Measurements from ENCODE around the gene CCDC12. TPM values are rescaled to one million over a fixed set of nuclear protein-coding genes. Genes with fewer than 3 reads are reported as not detected.
A peak's percentile ranks its signal among the peaks of the same experiment; 100 is the strongest.

Gene CCDC12
- total RNA-seq, 4 donors from 2014 or later, result 36.9 to 59.4 (median 50.2) TPM

DNA sequence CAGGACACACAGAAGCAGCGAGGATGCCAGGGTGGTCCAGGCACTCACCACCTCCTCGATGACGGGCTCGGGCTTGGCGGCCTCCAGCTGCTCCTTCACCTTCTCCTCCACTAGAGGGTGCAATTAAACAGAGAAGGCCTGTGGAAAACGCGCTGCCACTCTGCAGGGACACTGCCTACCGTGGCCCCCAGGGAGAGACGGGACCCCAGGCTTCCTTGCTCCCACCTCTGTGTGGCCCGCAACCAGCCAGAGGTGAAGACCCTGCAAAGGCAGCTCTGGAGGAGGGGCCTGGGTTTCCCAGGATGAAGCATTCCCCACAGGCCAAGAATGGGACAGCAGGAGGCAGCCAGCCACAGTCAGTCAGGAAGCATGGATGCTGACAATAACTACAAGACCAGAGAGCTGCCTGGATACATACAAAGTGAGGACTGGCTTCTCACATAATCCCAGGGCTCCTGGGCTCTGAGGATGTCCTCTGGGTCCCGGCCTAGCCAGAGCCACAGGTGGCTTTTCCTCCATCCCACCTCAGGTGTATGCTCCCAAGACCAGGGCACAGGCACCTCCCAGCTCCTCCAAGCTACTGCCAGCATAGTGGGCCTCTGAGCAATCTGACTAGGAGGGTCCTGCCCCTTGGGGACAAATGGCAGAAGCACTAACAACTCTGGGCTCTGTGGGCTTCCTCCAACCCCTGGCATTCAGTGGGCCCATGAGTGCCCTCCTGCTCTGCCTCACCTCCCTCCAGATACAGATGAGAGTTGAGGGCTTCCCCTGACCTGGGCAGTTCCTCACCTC lies 52.8 kb downstream of the CCDC12 start:
- TF ChIP-seq EP300 (IDR thresholded peaks at IDR 0.05) (no peak), POLR2A (IDR thresholded peaks at IDR 0.05) (no peak)
- TF ChIP-seq, protein P1, sequence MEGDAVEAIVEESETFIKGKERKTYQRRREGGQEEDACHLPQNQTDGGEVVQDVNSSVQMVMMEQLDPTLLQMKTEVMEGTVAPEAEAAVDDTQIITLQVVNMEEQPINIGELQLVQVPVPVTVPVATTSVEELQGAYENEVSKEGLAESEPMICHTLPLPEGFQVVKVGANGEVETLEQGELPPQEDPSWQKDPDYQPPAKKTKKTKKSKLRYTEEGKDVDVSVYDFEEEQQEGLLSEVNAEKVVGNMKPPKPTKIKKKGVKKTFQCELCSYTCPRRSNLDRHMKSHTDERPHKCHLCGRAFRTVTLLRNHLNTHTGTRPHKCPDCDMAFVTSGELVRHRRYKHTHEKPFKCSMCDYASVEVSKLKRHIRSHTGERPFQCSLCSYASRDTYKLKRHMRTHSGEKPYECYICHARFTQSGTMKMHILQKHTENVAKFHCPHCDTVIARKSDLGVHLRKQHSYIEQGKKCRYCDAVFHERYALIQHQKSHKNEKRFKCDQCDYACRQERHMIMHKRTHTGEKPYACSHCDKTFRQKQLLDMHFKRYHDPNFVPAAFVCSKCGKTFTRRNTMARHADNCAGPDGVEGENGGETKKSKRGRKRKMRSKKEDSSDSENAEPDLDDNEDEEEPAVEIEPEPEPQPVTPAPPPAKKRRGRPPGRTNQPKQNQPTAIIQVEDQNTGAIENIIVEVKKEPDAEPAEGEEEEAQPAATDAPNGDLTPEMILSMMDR (IDR thresholded peaks at IDR 0.05), result peak; percentile 50 to 76 (median 55)
- Histone ChIP-seq H3K4me3 (no peak overlapping the region), H3K27ac (no peak overlapping the region), H3K27me3 (no peaks in the 10 kb centered on the region), H3K36me3 (peaks cover 0 to 80% (median 17%) of the 10 kb centered on the region in 3 donors), H3K9me3 (no peaks in the 10 kb centered on the region), H3K4me1 (peaks cover 0 to 47% (median 34%) of the 10 kb centered on the region in 4 donors)
- no peak for DNase-seq (ENCODE audit: low spot score in 2 of 2)
- WGBS, 2 donors, result 46 to 57% methylated on average over 5 to 10 of the region's 11 CpGs

DNA sequence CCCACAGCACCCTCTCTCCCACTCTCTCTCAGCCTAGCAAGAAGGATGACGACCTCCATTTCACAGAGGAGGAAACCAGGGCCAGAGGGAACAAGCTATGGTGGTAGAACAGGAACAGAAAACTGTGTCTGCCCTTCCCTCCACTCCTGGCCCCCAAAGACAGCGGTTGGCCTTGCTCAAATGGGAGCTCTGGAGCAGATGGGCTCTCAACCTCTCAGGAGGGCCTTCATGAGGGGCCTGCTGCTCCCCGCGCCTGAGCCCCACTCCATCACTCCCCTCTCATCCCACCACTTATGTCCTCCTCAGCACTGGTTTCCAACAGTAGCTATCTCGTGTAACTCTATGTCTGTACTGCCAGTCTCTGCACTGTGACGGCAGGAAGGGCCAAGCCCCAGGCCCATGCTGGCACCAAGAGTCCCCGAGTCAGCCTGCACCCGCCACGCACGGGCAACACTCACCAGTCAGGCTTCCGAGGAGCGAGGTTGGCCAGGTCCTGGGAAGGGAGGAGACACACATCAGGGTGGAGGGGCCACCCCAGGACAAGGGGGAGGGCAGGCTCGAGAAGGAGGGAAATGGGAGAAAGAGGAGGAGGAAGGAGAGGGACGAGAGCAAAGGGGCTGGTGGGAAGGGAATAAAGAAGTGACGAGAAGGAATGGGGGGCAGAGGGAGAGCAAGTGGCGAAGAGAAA lies 53.5 kb downstream of the CCDC12 start:
- Histone ChIP-seq H3K9me3 (no peaks in the 10 kb centered on the region), H3K4me1 (peaks cover 0 to 40% (median 27%) of the 10 kb centered on the region in 4 donors), H3K27ac (no peak overlapping the region), H3K36me3 (peaks cover 0 to 87% (median 17%) of the 10 kb centered on the region in 3 donors), H3K4me3 (no peak overlapping the region), H3K27me3 (no peaks in the 10 kb centered on the region)
- no peak for TF ChIP-seq EP300 (IDR thresholded peaks at IDR 0.05)
- no peak for TF ChIP-seq POLR2A (IDR thresholded peaks at IDR 0.05)
- TF ChIP-seq, protein P1 (IDR thresholded peaks at IDR 0.05), result no peak
- no peak for DNase-seq (ENCODE audit: low spot score in 2 of 2)
- 88 to 94% methylated on average over 16 of the region's 16 CpGs for WGBS, 2 donors

DNA sequence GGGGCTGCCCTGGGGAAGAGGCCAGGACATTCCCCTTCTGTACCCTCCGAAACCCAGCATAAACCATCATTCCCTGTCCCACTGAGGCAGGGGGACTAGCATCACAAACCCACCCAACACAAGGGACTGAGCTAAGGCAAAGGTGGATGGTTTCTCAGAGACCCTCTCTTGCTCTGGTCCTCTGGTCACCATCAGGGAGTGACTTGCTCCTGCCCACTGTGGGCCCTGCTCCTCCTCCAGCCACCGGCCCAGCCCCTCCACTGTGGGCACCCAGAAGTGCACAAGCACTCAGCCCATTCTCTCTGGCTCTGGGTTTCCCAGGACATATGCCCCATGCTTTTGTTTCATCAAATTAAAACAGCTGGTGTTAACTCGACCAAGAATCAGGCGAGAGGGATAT lies 54.1 kb downstream of the CCDC12 start:
- no peaks in the 10 kb centered on the region for H3K27me3 ChIP-seq
- no peak overlapping the region for H3K4me3 ChIP-seq
- H3K27ac ChIP-seq, result no peak overlapping the region
- TF ChIP-seq EP300 (IDR thresholded peaks at IDR 0.05) (no peak), POLR2A (IDR thresholded peaks at IDR 0.05) (no peak)
- TF ChIP-seq, protein P1 (IDR thresholded peaks at IDR 0.05), result no peak
- WGBS, 2 donors, result 96 to 98% methylated on average over 4 of the region's 4 CpGs
- no peak for DNase-seq (ENCODE audit: low spot score in 2 of 2)
- peaks cover 0 to 34% (median 23%) of the 10 kb centered on the region in 4 donors for H3K4me1 ChIP-seq
- H3K9me3 ChIP-seq, result no peaks in the 10 kb centered on the region
- peaks cover 0 to 93% (median 17%) of the 10 kb centered on the region in 3 donors for H3K36me3 ChIP-seq

DNA sequence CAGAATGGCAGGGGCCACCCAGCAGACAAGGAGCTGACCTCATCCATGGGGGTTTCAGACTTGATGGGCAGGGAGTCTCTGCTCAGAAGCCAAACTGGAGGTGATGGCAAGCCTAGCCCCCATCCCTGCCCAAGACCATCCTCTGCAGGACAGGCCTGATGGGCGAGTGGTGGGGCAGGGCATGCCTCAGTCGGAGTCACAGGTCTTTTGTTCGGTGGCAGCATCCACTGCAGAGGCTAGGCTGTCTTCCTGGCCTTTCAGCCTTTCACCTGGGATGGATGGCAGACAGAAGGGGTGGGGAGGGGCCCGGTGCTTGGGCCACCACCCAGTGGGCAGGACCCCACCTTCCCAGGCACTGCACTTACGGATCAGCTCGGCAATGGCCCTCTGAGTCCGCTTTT lies 54.7 kb downstream of the CCDC12 start:
- no peak for DNase-seq (ENCODE audit: low spot score in 2 of 2)
- H3K4me1 ChIP-seq, result peaks cover 0 to 28% (median 17%) of the 10 kb centered on the region in 4 donors
- no peaks in the 10 kb centered on the region for H3K9me3 ChIP-seq
- 91 to 95% methylated on average over 7 of the region's 7 CpGs for WGBS, 2 donors
- H3K27ac ChIP-seq, result no peak overlapping the region
- peaks cover 0 to 99% (median 17%) of the 10 kb centered on the region in 3 donors for H3K36me3 ChIP-seq
- H3K4me3 ChIP-seq, result no peak overlapping the region
- no peak for TF ChIP-seq EP300 (IDR thresholded peaks at IDR 0.05)
- TF ChIP-seq, protein P1 (IDR thresholded peaks at IDR 0.05), result no peak
- no peak for TF ChIP-seq POLR2A (IDR thresholded peaks at IDR 0.05)
- H3K27me3 ChIP-seq, result no peaks in the 10 kb centered on the region

DNA sequence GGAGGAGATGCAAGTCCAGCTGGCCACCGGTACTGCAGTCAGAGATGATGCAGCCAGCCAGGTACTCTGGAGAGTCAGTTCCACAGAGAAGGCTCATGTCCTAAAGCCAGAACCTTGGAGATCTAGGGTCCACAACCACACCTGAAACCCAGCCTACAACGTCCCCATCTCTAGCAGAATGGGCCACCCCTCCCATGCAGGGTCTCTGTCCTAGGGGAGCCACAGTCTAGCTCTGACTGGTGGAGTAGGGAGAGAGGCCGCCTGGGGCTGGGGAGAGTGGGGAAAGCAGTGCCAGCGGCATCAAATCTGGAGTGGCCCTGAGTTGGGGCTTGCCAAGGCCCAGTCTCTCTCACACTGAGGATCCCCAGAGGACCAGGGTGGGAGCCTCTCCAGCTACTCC lies 55.5 kb downstream of the CCDC12 start:
- Histone ChIP-seq H3K9me3 (no peaks in the 10 kb centered on the region), H3K27ac (no peak overlapping the region), H3K4me1 (peaks cover 0 to 20% (median 9%) of the 10 kb centered on the region in 4 donors), H3K36me3 (peaks cover 0 to 100% (median 17%) of the 10 kb centered on the region in 3 donors), H3K4me3 (no peak overlapping the region), H3K27me3 (no peaks in the 10 kb centered on the region)
- TF ChIP-seq, protein P1 (IDR thresholded peaks at IDR 0.05), result no peak
- TF ChIP-seq EP300 (IDR thresholded peaks at IDR 0.05), result no peak
- no peak for TF ChIP-seq POLR2A (IDR thresholded peaks at IDR 0.05)
- WGBS, 2 donors, result 92 to 100% methylated on average over 1 to 4 of the region's 4 CpGs
- DNase-seq (ENCODE audit: low spot score in 2 of 2), result no peak
